HL-60 (cell line): Measurements from ENCODE around the gene MTO1.

Experiments used
- DNase-seq, 2 experiments: peaks; one replicate each; pipeline ENCODE4 v3.0.0-alpha.2; 2010 to 2020; ENCODE audit warnings: low read depth in 1 of 2, low spot score in 1 of 2
- H3K27ac ChIP-seq: fragments of 250-450 bp; sonication (Bioruptor Pico); replicated peaks from 2 replicates; pipeline ENCODE4 v1.5.1; 2020; ENCODE audit warnings: mild to moderate bottlenecking, moderate library complexity
- H3K27me3 ChIP-seq: fragments of 250-450 bp; sonication (Bioruptor Pico); 2 replicates; pipeline ENCODE4 v1.5.1; 2021; ENCODE audit warnings: mild to moderate bottlenecking, moderate library complexity; ENCODE audit not compliant: insufficient read depth, poor library complexity, severe bottlenecking
- H3K4me3 ChIP-seq: replicated peaks from 2 replicates; pipeline ENCODE4 v1.5.1; 2011; ENCODE audit warnings: mild to moderate bottlenecking, control low read depth, low read length; ENCODE audit not compliant: insufficient read depth
- GABPA ChIP-seq: IDR thresholded peaks from 2 replicates; pipeline ENCODE4 v1.6.1; 2012; ENCODE audit warnings: low read depth
- POLR2AphosphoS5 ChIP-seq: IDR thresholded peaks from 2 replicates; pipeline ENCODE4 v1.6.1; 2012; ENCODE audit warnings: low read depth
- SPI1 ChIP-seq: IDR thresholded peaks from 2 replicates; pipeline ENCODE4 v1.6.1; 2012; ENCODE audit warnings: low read depth, mild to moderate bottlenecking, borderline replicate concordance
- TF ChIP-seq, protein P1 (sequence below): IDR thresholded peaks from one replicate; pipeline ENCODE4 v1.5.1; 2011; ENCODE audit warnings: low read length, control low read depth, inconsistent platforms; ENCODE audit not compliant: insufficient read depth
- TF ChIP-seq, protein P2 (sequence below): IDR thresholded peaks from 2 replicates; pipeline ENCODE4 v1.6.1; 2012; ENCODE audit warnings: low read depth; ENCODE audit not compliant: insufficient replicate concordance

Gene MTO1

DNA sequence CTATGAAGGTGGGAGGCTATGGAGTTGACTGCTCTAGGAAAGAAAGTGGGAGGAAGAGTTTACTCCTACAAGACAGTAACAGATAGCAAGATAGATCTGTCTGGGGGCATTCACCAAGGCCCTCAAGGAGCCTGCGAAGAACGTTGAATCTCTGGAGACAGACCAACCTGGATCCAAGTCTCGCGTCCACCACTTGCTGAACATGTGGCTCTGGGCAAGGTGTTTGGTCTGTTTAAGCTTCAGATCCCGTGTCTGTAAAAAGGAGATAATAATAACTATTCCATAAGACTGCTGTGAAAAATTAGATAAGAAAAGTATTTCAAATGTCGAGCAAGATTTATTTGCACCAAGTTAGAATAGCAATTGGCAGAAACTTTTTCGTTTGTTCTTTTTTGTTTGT is 67.4 kb downstream of the MTO1 start:
- DNase-seq = no peak
- Histone ChIP-seq H3K27me3 (no peaks in the 10 kb centered on the region), H3K27ac (no peak overlapping the region), H3K4me3 (no peak overlapping the region)
- no peak for TF ChIP-seq GABPA
- TF ChIP-seq SPI1 = no peak
- TF ChIP-seq POLR2AphosphoS5 = no peak
- TF ChIP-seq, protein P1, sequence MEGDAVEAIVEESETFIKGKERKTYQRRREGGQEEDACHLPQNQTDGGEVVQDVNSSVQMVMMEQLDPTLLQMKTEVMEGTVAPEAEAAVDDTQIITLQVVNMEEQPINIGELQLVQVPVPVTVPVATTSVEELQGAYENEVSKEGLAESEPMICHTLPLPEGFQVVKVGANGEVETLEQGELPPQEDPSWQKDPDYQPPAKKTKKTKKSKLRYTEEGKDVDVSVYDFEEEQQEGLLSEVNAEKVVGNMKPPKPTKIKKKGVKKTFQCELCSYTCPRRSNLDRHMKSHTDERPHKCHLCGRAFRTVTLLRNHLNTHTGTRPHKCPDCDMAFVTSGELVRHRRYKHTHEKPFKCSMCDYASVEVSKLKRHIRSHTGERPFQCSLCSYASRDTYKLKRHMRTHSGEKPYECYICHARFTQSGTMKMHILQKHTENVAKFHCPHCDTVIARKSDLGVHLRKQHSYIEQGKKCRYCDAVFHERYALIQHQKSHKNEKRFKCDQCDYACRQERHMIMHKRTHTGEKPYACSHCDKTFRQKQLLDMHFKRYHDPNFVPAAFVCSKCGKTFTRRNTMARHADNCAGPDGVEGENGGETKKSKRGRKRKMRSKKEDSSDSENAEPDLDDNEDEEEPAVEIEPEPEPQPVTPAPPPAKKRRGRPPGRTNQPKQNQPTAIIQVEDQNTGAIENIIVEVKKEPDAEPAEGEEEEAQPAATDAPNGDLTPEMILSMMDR = no peak
- TF ChIP-seq, protein P2, sequence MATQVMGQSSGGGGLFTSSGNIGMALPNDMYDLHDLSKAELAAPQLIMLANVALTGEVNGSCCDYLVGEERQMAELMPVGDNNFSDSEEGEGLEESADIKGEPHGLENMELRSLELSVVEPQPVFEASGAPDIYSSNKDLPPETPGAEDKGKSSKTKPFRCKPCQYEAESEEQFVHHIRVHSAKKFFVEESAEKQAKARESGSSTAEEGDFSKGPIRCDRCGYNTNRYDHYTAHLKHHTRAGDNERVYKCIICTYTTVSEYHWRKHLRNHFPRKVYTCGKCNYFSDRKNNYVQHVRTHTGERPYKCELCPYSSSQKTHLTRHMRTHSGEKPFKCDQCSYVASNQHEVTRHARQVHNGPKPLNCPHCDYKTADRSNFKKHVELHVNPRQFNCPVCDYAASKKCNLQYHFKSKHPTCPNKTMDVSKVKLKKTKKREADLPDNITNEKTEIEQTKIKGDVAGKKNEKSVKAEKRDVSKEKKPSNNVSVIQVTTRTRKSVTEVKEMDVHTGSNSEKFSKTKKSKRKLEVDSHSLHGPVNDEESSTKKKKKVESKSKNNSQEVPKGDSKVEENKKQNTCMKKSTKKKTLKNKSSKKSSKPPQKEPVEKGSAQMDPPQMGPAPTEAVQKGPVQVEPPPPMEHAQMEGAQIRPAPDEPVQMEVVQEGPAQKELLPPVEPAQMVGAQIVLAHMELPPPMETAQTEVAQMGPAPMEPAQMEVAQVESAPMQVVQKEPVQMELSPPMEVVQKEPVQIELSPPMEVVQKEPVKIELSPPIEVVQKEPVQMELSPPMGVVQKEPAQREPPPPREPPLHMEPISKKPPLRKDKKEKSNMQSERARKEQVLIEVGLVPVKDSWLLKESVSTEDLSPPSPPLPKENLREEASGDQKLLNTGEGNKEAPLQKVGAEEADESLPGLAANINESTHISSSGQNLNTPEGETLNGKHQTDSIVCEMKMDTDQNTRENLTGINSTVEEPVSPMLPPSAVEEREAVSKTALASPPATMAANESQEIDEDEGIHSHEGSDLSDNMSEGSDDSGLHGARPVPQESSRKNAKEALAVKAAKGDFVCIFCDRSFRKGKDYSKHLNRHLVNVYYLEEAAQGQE = no peak

DNA sequence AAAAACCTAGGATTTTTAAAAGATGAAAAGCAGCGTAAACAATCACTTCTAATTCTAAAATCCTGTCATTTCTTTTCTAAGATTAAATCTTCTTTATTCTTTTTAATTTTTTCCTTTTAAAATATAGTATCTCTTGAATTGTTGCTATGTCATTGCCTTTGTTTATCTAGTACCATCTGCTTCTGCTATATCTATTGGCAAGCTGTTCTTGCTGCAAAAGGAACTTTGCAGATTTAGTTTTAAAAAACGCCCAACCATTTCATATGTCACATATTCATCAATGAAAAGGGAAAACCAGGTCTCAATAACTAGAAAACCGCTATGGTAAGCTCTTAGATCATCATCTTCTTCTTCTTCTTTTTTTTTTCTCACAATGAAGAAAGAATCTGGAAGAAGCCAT is 70.8 kb downstream of the MTO1 start:
- Histone ChIP-seq H3K27me3 (no peaks in the 10 kb centered on the region), H3K4me3 (no peak overlapping the region), H3K27ac (no peak overlapping the region)
- no peak for TF ChIP-seq POLR2AphosphoS5
- no peak for TF ChIP-seq SPI1
- TF ChIP-seq GABPA = no peak
- TF ChIP-seq, protein P1 = no peak
- TF ChIP-seq, protein P2 = no peak
- no peak for DNase-seq

DNA sequence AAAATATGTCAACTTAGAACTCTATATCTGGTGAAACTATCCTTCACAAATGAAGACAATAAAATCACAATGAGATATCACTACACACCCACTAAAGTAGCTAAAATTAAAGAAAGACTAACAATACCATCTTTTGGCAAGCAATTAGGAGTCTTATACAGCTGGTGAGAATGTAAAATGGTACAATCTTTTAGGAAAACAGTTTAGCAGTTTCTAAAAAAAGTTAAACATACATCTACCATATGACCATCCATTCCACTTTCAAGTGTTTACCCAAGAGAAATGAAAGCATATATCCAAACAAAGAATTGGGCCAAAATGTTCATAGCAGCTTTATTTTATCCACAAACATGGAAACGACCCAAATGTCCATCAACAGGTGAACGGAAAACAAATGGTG is 73.1 kb downstream of the MTO1 start:
- Histone ChIP-seq H3K27me3 (no peaks in the 10 kb centered on the region), H3K4me3 (no peak overlapping the region), H3K27ac (no peak overlapping the region)
- TF ChIP-seq GABPA (no peak), SPI1 (no peak), POLR2AphosphoS5 (no peak)
- TF ChIP-seq, protein P2 = no peak
- TF ChIP-seq, protein P1 = no peak
- no peak for DNase-seq
